GM18519 (cell line): Measurements from ENCODE around the gene CC2D1A.
"Not testable (repeated sequence)": the region's sequence is repeated elsewhere in the genome, so short reads cannot be mapped to it uniquely, and the experiment has no call there.

Experiments used
- ATAC-seq: cut with Tn5 transposase; IDR thresholded peaks from one replicate; pipeline ENCODE4 v1.9.1; 2021; ENCODE audit warnings: mild to moderate bottlenecking, moderate library complexity; ENCODE audit not compliant: unreplicated experiment, low FRiP score

The CC2D1A gene

DNA sequence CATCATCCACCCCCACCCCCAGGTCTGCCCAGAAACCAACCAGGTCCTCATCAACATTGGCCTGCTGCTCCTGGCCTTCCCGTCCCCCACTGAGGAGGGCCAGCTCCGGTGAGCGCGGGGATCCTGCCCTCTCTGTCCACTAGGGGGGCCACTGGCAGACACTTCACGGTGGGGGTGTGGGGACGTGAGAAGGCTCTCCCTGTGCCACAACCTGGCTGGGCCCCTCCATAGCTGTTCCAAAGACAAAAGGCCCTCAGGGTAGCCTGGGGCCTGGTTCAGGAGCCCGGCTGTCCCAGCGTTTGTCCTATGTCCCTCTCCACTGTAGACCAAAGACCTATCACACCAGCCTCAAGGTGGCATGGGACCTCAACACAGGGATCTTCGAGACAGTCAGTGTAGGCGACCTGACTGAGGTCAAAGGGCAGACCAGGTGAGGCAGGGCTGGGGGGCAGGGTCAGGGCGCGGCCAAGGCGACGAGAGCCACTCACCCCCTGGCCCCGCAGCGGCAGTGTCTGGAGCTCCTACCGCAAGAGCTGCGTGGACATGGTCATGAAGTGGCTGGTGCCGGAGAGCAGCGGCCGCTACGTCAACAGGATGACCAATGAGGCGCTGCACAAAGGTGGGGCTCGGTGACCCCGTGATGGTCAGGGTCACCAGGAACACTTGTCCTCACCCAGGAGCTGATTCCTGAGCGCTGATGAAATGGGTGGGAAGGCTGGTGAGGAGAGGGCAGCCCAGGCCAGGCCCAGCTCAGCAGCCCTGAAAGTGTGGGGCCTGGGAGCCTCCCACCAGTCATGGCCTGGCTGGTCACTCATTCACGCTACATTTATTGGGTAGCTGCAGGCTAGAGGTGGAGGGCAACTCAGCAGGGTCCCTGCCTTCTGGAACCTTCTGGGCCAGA lies 54.2 kb downstream of the CC2D1A start:
- no peak for ATAC-seq

- ATAC-seq: no peak
These were observed 55.1 kb downstream of the CC2D1A start for GRCh38 chr19:13960863-13961784.

GRCh38 chr19:13961826-13962698 lies 56.1 kb downstream of the CC2D1A start:
- ATAC-seq: no peak

DNA sequence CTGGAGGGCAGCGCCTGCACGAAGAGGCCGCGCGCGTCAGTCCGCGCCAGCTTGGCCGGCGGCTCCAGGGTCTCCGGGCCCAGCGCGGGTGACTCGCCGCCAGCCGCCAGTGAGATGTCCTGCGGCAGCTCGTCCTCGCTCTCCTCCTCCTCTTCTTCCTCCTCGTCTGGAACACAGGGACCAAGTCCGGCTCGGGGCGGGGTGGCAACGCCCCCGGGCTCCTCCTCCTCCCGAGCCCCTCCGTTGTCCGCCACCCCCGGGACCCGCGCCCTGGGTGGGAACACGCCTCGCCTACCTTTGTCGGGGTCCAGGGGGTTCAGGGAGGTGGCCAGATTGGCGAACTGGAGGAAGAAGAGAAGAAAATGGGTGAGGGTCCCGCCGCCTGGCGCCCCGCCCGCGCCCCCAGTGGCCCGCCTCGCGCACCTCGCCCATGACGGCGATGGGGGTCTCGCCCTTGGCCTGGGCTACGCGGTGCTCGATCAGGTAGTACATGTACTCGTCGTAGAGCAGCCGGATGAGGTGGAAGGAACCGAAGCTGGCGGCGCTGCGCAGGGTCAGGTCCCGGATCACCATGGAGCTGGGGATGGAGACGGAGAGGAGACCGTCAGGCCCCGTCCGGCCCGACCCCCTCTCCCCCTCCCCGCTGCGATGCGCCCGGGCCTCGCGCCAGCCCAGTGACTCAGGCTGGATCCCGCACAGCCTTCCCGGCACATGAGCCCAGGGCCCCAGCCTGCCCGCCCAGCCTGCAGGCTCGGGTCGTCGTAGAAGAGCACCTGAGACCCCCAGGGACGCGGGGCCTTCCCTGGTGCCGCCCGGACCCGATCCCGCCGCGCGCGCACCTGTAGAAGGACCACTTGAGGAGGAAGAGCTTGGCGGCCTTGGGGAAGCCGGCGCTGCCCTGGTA lies 57.0 kb downstream of the CC2D1A start:
- ATAC-seq: no peak

DNA sequence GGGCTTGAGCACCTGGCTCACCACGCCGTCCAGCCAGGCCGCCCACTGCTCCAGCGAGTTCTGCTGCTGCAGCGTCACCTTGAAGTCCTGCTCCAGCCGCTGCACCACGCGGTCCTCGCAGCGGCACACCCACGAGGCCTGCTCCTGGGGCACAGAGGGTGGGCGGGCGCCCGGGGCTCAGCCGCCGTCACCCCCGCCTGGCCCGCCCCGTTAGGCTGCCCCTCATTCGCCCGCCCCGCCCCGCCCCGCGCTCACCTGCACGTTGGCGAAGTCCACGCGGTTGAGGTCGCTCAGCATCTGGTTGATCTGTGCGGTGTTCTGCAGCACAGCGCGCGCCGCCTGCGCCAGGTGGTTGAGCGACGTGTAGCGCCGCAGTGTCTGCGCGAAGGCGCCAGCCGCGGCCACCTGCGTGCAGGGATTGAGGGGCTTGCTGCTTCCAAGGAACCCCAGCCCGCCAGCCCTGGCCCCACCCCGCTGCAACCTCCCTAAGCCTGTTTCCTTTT lies 57.7 kb downstream of the CC2D1A start:
- ATAC-seq: no peak

DNA sequence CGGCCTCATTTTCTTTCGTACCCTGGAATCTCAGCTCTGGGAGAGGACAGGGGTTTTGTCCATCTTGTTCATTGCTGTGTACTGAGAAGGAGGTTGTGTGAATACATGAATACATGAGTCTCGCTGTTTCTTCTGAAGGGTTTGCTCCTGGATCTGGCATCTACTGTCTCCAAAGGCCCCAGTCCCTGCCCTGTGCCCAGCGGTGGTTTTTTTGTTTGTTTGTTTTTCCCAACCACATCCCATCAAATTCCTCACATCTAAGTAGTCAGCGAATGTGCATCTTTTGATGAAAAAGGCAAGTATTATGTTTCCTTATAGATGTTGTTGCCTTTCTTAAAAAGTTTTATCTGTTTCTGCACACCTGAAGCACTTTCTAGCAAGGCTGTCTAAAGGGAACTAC lies 58.8 kb downstream of the CC2D1A start:
- no peak for ATAC-seq

DNA sequence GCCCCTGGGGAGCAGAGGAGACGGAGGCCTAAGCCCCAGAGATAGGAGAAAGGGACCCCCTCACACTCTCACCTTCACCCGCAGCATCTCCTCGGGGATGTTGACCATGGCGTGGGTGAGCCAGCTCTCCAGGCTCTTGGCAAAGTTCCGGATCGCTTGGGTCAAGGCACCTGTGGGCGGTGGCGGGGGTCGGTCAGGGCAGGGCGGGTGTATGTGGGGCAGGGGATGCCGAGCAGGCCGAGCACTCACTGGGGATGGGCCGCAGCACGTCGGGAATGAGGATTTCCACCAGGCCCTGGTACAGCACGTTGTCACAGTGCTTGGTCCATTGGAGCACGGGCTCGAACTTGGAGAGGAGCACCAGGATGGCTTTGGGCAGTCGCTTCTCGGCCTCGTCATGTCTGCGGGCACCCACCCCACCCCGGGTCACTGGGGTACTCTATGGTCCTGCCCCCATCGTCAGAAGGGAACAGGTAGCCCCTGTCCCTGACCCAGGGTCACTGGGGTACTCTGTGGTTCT lies 59.4 kb downstream of the CC2D1A start:
- no peak for ATAC-seq

- ATAC-seq: no peak
These were observed 60.1 kb downstream of the CC2D1A start for GRCh38 chr19:13965926-13966683.

- no peak for ATAC-seq
These were observed 60.7 kb downstream of the CC2D1A start for GRCh38 chr19:13966684-13967128.

- ATAC-seq: not testable (repeated sequence)
These were observed 61.2 kb downstream of the CC2D1A start for GRCh38 chr19:13967206-13967605.

DNA sequence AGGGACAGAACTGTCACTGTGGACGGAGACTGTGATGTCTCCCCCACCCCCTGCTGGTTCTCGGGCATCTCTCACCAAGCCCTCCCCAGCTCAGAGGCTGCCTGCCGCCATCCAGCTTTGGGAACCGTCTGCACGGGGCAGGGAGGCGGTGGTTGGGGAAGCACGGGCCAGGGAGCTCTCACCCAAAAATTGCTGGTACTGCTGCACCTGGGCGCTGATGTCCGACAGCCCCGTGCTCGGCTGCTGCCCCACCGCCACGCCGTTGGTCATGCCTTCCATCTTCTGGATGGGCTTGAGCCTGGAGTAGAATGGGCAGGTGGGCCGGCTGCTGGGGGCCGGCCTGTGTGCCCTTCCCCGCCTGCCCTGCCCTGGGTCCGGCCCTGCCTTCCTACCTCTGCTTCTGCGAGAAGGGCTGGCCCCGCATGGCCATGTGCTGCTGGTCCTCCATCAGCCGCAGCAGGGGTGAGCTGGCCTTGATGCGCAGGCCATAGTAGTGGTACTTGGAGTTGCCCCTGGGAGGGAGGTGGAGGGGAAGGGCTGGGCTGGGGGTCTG lies 62.5 kb downstream of the CC2D1A start:
- no peak for ATAC-seq

DNA sequence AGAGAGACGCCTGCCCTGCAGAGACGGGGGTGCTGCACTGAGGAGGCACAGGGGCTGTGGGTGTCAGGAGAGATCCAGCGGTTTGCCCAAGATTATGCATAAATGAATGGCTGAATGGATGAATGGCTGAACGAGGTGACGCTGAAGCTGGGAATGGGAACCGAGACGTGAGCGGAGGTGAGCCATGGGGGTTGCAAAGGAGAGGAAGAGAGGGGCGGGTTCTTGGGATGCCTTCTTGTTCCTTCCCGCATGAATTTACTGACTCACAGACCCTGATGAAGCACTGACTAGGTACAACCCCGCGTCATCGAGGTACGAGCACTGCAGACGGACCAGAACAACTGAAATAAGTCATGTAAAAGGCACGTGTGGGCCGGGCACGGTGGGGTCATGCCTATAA lies 63.0 kb downstream of the CC2D1A start:
- no peak for ATAC-seq

GRCh38 chr19:13969897-13970296 lies 63.9 kb downstream of the CC2D1A start:
- no peak for ATAC-seq

DNA sequence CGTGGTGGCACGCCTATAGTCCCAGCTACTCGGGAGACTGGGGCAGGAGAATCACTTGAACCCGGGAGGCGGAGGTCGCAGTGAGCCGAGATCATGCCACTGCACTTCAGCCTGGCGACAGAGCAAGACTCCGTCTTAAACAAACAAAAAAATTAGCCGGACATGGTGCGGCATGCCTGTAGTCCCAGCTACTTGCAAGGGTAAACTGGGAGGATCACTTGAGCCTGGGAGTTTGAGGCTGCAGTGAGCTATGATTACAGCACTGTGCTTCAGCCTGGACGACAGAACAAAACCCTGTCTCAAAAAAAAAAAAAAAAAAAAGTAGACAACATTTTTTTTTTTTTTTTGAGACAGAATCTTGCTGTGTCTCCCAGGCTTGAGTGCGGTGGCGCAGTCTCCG lies 65.9 kb downstream of the CC2D1A start:
- ATAC-seq: not testable (repeated sequence)

DNA sequence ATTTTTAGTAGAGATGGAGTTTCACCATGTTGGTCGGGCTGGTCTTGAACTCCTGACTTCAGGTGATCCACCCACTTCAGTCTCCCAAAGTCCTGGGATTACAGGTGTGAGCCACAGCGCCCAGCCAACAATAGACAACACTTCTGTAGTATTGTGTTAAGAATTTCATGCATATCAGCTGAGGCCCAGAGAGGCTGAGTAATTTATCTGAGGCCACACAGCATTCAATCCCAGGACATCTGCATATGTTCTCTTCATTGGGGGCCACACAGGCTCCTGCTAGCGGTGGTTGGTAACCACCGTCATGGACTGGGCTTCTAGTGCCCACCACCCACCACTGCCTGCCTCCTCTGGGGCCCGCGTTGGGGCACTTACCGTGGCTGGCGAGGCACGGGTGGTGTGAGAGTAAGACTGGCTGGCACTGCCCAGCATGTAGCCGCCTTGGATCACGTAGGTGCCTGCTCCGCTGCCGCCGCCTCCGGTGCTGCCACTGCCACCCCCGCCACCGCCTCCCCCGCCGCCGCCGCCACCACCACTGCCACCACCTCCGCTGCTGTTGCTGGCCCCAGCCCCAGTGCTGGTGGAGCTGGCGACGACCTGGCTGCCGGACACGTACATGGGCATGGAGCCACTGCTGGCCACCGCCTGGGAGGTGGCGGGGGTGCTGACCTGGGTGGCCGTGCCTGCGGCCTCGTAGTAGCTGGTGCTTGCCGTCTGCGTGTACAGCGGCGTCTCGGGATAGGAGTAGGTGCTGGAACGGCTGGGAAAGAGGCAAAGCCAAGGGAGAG lies 66.6 kb downstream of the CC2D1A start:
- ATAC-seq: no peak

- ATAC-seq: not testable (repeated sequence)
These were observed 67.5 kb downstream of the CC2D1A start for GRCh38 chr19:13973479-13973878.

GRCh38 chr19:13974073-13974472 lies 68.1 kb downstream of the CC2D1A start:
- no peak for ATAC-seq
